K562 (cell line): ENCODE measurements around the gene DNAJB12. TPM values are rescaled to one million over a fixed set of nuclear protein-coding genes. Genes with fewer than 3 reads are reported as not detected.

Source experiments
- BCOR ChIP-seq: fragments of 450-650 bp; IDR thresholded peaks from 2 replicates; pipeline ENCODE4 v1.6.1; 2016
- CBFA2T2 ChIP-seq: fragments of 450-650 bp; conservative IDR thresholded peaks from 2 replicates; pipeline ENCODE4 v1.6.1; 2017; ENCODE audit warnings: mild to moderate bottlenecking
- CBX2 ChIP-seq: fragments of 200-600 bp; sonication (generic); IDR thresholded peaks from one replicate; pipeline ENCODE4 v1.6.1; 2012; ENCODE audit warnings: mild to moderate bottlenecking, low read length, inconsistent platforms; ENCODE audit not compliant: insufficient read depth, poor library complexity, severe bottlenecking
- CHD4 ChIP-seq: fragments of 200-600 bp; sonication (generic); IDR thresholded peaks from 3 replicates; pipeline ENCODE4 v1.6.1; 2012; ENCODE audit warnings: low read depth, mild to moderate bottlenecking, mixed read lengths, low read length, inconsistent platforms; ENCODE audit not compliant: insufficient read depth, insufficient replicate concordance, poor library complexity, severe bottlenecking
- ESRRA ChIP-seq: fragments of 450-650 bp; IDR thresholded peaks from 2 replicates; pipeline ENCODE4 v1.6.1; 2014; ENCODE audit warnings: low read depth, mild to moderate bottlenecking, moderate library complexity, borderline replicate concordance
- HDAC2 ChIP-seq: fragments of 450-650 bp; IDR thresholded peaks from 2 replicates; pipeline ENCODE4 v1.6.1; 2016; ENCODE audit warnings: mild to moderate bottlenecking
- KDM1A ChIP-seq, 2 experiments: fragments of 450-650 bp; IDR thresholded peaks; 2 replicates each; pipeline ENCODE4 v1.6.1; 2016; ENCODE audit warnings: mild to moderate bottlenecking in 2 of 2
- KLF6 ChIP-seq: fragments of 250-450 bp; sonication (Bioruptor Pico); IDR thresholded peaks from 2 replicates; pipeline ENCODE4 v1.4.0; 2020; ENCODE audit warnings: mild to moderate bottlenecking, moderate library complexity, borderline replicate concordance
- MAFK ChIP-seq: IDR thresholded peaks from 2 replicates; pipeline ENCODE4 v1.6.1; 2011; ENCODE audit warnings: low read length, improper control_type of control experiment
- MCM5 ChIP-seq: fragments of 450-650 bp; IDR thresholded peaks from 2 replicates; pipeline ENCODE4 v1.6.1; 2016; ENCODE audit warnings: low read depth
- MYC ChIP-seq, 2 experiments: fragments of 250-450 bp in 1 of 2; sonication (Bioruptor Pico) in 1 of 2; IDR thresholded peaks; 2 replicates each; pipeline versions ENCODE4 v1.5.1 to v1.6.1; 2012 to 2021; ENCODE audit warnings: low read depth in 2 of 2, borderline replicate concordance in 1 of 2, improper control_type of control experiment in 1 of 2, low read length in 1 of 2, mild to moderate bottlenecking in 1 of 2, moderate library complexity in 1 of 2
- NCOA6 ChIP-seq: fragments of 450-650 bp; IDR thresholded peaks from 2 replicates; pipeline ENCODE4 v1.6.1; 2017; ENCODE audit warnings: mild to moderate bottlenecking
- NFRKB ChIP-seq: fragments of 450-650 bp; IDR thresholded peaks from 2 replicates; pipeline ENCODE4 v1.6.1; 2016; ENCODE audit warnings: low read depth
- NKRF ChIP-seq: fragments of 450-650 bp; IDR thresholded peaks from 2 replicates; pipeline ENCODE4 v1.6.1; 2016; ENCODE audit warnings: borderline replicate concordance
- NR0B1 ChIP-seq: fragments of 450-650 bp; IDR thresholded peaks from one replicate; pipeline ENCODE4 v1.6.1; 2018; ENCODE audit warnings: mild to moderate bottlenecking, moderate library complexity; ENCODE audit not compliant: partially characterized antibody
- PHF21A ChIP-seq: fragments of 450-650 bp; IDR thresholded peaks from 2 replicates; pipeline ENCODE4 v1.6.1; 2017; ENCODE audit warnings: low read depth, borderline replicate concordance
- SMAD2 ChIP-seq: fragments of 150-350 bp; IDR thresholded peaks from 2 replicates; pipeline ENCODE4 v1.6.1; 2014; ENCODE audit warnings: low read depth, mild to moderate bottlenecking, low read length
- SMARCA4 ChIP-seq: fragments of 450-650 bp; IDR thresholded peaks from 2 replicates; pipeline ENCODE4 v1.6.1; 2016
- SRSF7 ChIP-seq: fragments of 200-400 bp; formaldehyde crosslinking; optimal IDR thresholded peaks from 2 replicates; pipeline ENCODE3; 2017; ENCODE audit warnings: mild to moderate bottlenecking, low read depth, low read length
- SRSF9 ChIP-seq: fragments of 200-400 bp; formaldehyde crosslinking; IDR thresholded peaks from 2 replicates; pipeline ENCODE4 v1.6.1; 2017; ENCODE audit warnings: low read depth, low read length, borderline replicate concordance
- TARDBP ChIP-seq: fragments of 450-650 bp; IDR thresholded peaks from 2 replicates; pipeline ENCODE4 v1.6.1; 2016
- TCF15 ChIP-seq: fragments of 250-450 bp; sonication (Bioruptor Pico); IDR thresholded peaks from 2 replicates; pipeline ENCODE4 v1.8.0; 2022; ENCODE audit warnings: moderate library complexity, mild to moderate bottlenecking, inconsistent platforms
- TGIF2 ChIP-seq: sonication (generic); formaldehyde crosslinking; IDR thresholded peaks from 2 replicates; pipeline ENCODE4 v1.8.1; 2022; ENCODE audit warnings: mild to moderate bottlenecking, missing genetic modification reagents, moderate library complexity
- U2AF2 ChIP-seq: fragments of 200-400 bp; formaldehyde crosslinking; optimal IDR thresholded peaks from 2 replicates; pipeline ENCODE3; 2017; ENCODE audit warnings: low read depth, mild to moderate bottlenecking, low read length
- VEZF1 ChIP-seq: fragments of 200-800 bp; sonication (Bioruptor generic); IDR thresholded peaks from 2 replicates; pipeline ENCODE4 v1.6.1; 2017; ENCODE audit warnings: missing genetic modification characterization, missing compliant biosample characterization
- ZNF239 ChIP-seq: fragments of 250-450 bp; sonication (Bioruptor Pico); IDR thresholded peaks from 2 replicates; pipeline ENCODE4 v1.4.0; 2020; ENCODE audit warnings: mild to moderate bottlenecking
- ZNF561 ChIP-seq: fragments of 450-650 bp; formaldehyde crosslinking; conservative IDR thresholded peaks from 2 replicates; pipeline ENCODE4 v1.4.0; 2020; ENCODE audit warnings: mild to moderate bottlenecking, moderate library complexity
- polyA plus RNA-seq, 8 experiments: library from polyadenylated mRNA; depleted of rRNA in 4 of 8; stranded (reverse) in 5 of 8; unstranded in 3 of 8; fragments of >200 nt; fragmentation: Nextera tagmentation in 2 of 8; fragmentation: Illumina TruSeq in 1 of 8; extraction: Ambion mirVana in 2 of 8; extraction: Trizol in 1 of 8; gene quantifications; 2 replicates each; pipeline versions ENCODE4 v1.2.1 to v1.2.3, GENCODE V29; 2011 to 2014; ENCODE audit warnings: inconsistent platforms in 1 of 8, missing spikeins in 1 of 8
- total RNA-seq, 7 experiments: library from RNA; depleted of rRNA in 6 of 7; stranded (reverse); fragments of >200 nt in 6 of 7; fragmentation: Illumina TruSeq in 2 of 7; extraction: Trizol in 2 of 7; gene quantifications; 2 replicates each; pipeline versions ENCODE4 v1.2.1 to v1.2.3, GENCODE V29; 2011 to 2021; ENCODE audit warnings: low replicate concordance in 1 of 7

The DNAJB12 gene
- total and polyA plus RNA-seq, 9 of the 15 experiments (the other 6 are each of a cell fraction or from before 2014, with no cell fraction given): 3.5 to 31.5 (median 20.3) TPM

- no peak for TF ChIP-seq MCM5
- TF ChIP-seq U2AF2: no peak
- TF ChIP-seq MAFK: no peak
- TF ChIP-seq SRSF9: no peak
- no peak for TF ChIP-seq NR0B1
- TF ChIP-seq ZNF239: no peak
- peak in 1 of 2 experiments; percentile 9; a peak in 1 of 4 replicates for TF ChIP-seq KDM1A (IDR thresholded peaks at IDR 0.05)
- TF ChIP-seq TCF15: no peak
- no peak for TF ChIP-seq NCOA6
- no peak for TF ChIP-seq CBFA2T2
- no peak for TF ChIP-seq SRSF7
- TF ChIP-seq CBX2: no peak
- TF ChIP-seq PHF21A: no peak
- TF ChIP-seq SMARCA4: no peak
- no peak for TF ChIP-seq SMAD2
- no peak for TF ChIP-seq ZNF561 (CRISPR knock-in tag)
- no peak for TF ChIP-seq VEZF1
- TF ChIP-seq MYC (IDR thresholded peaks at IDR 0.05; ENCODE audit: low read depth, low read length): no peak
- TF ChIP-seq MYC (CRISPR knock-in tag; IDR thresholded peaks at IDR 0.05; ENCODE audit: borderline replicate concordance, low read depth): no peak
- 0 out of 2 replicates have a peak, but pooled peaks have one; percentile 26 for TF ChIP-seq HDAC2
- no peak for TF ChIP-seq NFRKB
- no peak for TF ChIP-seq NKRF
- TF ChIP-seq ESRRA: peak; percentile 88
- no peak for TF ChIP-seq TARDBP
- no peak for TF ChIP-seq KLF6
- TF ChIP-seq TGIF2: no peak
- peak; percentile 95 for TF ChIP-seq BCOR
- TF ChIP-seq CHD4: peak; percentile 57
Observed at GRCh38 chr10:72330069-72330426, 24.7 kb downstream of the DNAJB12 start (continued).
